GM18511 (cell line): ENCODE measurements around the gene GRK6.
A peak's percentile ranks its signal among the peaks of the same experiment; 100 is the strongest.

Source experiments
- ATAC-seq: cut with Tn5 transposase; IDR thresholded peaks from one replicate; pipeline ENCODE4 v1.9.1; 2021; ENCODE audit warnings: mild to moderate bottlenecking, moderate library complexity; ENCODE audit not compliant: unreplicated experiment

Gene GRK6

DNA sequence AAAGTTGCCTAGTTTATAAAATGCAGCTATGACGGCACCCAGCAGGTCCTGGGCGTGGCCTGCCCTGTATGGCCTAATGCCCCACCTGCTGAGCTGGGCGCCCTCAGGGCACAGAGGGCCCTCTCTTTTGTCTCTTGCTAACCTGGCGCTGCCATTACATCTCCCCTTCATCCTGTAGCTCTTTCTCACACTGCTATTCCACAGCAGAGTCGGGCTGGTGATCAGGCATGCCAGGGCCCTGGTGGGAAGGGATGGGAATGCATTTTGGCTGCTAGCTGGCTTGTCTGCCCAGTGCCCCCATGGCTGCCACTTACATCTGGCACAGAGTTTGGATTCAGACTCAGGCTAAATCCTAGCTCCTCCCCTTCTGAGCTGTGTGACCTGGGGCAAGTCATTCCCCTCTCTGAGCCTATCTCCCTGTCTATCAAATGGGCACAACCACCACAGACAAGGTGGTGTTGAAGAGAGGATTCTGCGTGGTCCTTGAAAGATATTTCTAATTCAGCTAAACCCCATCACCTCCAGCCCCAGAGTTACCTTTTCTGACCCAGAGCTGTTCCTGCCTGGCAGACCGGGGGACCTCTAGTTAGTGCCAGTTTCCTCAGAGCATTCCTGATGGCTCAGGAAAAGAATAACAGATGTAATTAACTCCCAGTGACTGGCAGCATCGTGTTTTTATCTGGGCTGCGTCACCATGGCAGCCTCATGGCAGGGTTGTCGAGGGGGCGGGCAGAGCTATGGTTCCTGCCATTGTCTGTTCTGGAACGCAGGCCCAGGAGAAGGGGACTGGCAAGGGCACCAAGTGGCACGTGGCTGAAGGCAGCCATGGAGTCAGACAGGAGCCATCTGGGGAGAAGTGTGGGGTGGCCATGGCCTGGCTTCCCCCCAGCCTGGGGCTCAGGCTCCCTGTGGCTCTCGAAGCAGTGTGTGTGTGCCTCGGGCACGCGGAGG lies 26.5 kb downstream of the GRK6 start:
- ATAC-seq: no peak

DNA sequence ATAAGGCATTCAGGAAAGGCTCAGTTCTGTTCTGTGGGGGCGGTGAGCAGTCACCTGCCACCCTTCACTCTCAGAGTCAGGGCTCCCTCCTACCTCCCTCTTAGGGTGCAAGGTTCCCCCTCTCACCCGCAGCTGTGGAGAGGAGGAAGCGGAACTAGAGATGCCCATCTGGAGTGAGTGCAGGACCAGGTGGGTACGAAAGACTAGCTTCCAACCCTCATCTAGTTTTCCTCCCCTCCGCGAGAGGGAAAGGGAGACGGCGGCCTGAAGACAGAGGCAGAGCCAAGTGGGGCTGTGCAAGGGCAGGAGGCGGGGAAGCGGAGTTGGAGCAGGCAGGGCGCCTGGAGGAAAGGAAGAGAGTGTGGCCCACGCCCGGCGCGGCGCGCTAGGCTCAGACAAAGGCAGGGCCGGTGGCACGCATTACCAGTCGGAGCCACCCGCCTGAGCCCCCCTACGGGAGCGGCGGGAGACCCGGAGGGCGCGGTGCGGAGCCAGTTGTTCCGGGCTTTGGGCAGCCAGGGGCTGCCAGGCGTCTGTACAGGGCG lies 27.4 kb downstream of the GRK6 start:
- ATAC-seq: peak; percentile 6

DNA sequence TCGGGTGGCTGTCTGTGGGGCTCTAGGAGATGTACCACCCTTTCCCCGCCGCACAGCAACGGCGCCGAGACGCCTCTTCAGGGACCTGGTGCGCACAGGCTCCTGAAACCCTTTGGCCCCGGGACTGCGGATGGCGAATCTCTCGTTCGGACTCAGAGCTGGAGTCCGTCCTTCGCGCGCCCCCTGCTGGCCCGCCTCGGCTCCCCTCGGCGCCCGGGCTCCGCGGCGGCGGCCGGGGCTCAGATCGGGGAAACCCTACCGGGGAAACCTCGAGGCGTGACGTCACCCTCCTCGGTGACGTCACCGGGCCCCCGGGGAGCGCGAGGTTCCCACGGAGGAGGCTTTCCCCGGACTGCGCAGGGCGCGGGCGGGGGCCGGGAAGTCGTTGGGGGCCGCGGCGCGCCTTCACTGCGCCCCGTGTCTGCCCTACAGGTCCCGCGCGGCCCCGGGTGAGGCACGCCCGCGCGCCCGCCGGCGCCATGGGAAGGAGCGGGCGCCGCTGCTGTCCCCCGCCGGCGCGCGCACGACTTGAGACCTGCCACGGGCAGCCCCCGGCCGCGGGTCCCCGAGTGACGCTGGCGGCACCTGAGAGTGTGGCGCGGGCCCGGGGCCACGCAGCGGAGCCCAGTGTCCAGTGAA lies 28.0 kb downstream of the GRK6 start:
- ATAC-seq: peak; percentile 54

DNA sequence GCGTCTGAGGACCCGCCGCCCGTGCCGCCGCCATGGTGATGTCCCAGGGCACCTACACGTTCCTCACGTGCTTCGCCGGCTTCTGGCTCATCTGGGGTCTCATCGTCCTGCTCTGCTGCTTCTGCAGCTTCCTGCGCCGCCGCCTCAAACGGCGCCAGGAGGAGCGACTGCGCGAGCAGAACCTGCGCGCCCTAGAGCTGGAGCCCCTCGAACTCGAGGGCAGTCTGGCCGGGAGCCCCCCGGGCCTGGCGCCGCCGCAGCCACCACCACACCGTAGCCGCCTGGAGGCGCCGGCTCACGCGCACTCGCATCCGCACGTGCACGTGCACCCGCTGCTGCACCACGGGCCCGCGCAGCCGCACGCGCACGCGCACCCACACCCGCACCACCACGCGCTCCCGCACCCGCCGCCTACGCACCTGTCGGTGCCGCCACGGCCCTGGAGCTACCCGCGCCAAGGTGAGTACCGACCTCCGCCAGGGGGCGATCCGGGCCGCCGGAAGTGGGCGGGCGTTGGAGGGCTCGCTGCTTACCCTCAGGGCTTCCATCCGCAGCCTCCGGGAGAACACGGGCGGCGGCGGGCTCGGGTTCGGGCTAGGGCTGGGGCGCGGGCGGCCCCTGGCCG lies 28.7 kb downstream of the GRK6 start:
- ATAC-seq: peak; percentile 60

GRCh38 chr5:177455661-177456590 lies 29.4 kb downstream of the GRK6 start:
- peak; percentile 33 for ATAC-seq

DNA sequence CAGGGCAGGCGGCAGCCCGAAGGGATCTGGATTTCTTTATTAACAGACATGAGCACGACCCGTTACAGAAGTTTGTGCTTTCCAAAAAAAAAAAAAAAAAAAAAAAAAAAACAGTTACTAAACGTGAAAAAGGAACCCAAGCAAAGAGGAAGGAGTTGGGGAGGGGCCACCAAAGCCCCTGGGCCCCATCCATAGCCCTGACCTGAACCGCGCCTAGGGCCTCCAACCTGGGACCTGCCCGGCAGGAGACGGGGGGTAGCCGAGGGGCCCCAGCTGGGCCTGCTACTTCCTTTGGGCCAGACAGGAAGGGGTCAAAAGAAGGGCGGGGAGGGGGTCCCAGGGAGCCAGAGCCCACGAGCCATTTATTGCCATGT lies 30.1 kb downstream of the GRK6 start:
- no peak for ATAC-seq

GRCh38 chr5:177456976-177457851 lies 30.7 kb downstream of the GRK6 start:
- peak; percentile 33 for ATAC-seq

DNA sequence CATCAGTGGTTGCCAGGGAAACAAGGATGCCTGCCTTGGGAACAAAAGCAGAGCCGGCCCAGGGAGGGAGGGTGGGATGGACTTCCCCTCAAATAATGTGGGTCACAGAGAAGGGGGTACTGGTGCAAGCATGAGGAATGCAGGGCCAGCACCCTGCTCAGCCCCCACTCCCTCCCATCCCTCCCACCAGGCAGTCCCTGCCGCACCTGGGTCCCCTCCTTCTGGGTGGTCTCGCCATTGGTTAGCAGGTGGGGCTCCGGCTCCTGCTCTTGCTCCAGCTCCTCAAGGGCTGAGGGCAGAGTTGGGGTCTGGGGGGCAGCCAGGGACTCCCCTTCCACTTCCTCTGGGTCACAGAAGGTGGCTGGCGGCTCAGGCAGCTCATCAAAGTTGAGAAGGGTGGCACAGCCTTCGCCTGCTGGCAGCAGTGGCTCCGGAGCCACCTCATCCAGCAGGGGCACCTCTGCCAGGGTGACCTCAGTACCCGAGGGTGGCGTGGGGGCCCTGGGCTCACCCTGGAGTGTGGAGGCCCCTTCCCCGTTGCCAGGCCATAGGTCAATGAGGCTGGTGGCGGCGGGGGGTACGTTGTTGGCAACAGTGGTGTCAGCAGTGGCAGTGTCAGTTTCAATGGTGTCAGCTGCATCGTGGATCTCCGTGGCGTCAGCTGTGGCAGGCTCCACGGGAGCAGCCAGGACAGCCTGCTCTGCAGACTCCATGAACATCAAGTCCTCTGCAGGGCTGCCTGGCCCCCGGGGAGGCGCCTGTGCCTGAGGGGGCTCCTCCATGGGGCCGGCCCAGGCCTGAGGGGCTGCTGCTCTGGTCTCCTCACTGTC lies 31.6 kb downstream of the GRK6 start:
- no peak for ATAC-seq

GRCh38 chr5:177458912-177459350 lies 32.5 kb downstream of the GRK6 start:
- no peak for ATAC-seq

- no peak for ATAC-seq
Observed at GRCh38 chr5:177459357-177459756, 32.9 kb downstream of the GRK6 start.

- ATAC-seq: no peak
Observed at GRCh38 chr5:177459819-177460628, 33.5 kb downstream of the GRK6 start.

DNA sequence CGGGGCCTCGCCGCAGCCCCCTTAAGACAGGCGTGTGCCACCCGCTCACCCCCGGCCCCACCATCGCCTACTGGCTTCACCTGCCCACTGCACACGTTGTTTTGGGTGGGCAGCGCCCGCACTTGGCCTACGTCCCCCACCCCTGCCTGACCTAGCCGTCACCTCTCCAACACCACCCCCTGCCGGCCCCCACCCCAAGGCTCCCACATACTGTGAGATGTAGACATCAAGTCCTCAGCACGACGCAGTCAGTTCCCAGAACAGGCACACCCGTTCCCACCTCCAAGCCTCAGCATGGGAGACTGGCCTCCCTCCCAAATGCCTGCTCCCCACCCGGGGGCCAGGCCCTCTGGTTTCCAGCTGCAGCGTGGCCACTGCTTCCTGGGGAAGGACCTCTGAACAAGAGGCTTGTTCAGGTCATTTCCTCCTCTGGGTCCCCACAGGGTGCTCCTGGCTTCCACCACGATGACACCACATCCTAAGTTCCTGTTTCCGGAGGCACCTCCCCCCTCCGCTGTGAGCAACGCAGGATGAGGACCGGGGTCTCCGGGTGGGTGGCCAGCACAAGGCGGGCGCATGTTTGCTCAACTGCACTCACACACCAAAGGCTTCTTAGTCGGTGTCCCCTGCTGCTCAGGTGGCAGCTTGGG lies 35.7 kb downstream of the GRK6 start:
- ATAC-seq: no peak

- ATAC-seq: no peak
Observed at GRCh38 chr5:177465044-177465443, 38.6 kb downstream of the GRK6 start.

- no peak for ATAC-seq
Observed at GRCh38 chr5:177466861-177467260, 40.4 kb downstream of the GRK6 start.

DNA sequence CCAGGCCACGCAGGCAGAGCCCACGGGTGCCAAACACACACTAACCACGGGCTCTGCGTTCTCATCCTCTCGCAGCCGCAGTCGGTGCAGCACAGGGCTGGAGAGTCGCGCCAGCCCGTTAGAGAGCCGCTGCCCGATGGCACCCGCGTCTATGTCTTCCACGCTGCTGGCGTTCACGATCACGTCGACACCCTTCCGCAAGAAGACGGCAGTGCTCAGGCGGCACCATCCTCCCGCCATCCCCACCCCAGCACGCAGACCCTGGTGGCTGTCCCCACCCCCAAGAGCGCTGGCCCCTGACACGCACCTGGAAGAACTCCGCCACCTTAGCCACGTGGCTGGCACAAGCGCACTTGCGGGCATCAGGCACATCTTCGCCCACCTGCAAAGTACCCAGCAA lies 41.0 kb downstream of the GRK6 start:
- no peak for ATAC-seq

- no peak for ATAC-seq
Observed at GRCh38 chr5:177468329-177468684, 41.8 kb downstream of the GRK6 start.
